T-helper 1 cell treated with Interleukin-12 subunit alpha and Interleukin-12 subunit beta and Interleukin-4 antibody, amounts not matched to agents 30 μg/mL and 1 μg/mL, for 36 hours (primary cell): Measurements from ENCODE around the gene DMD.

Experiments used
- H3K27ac Mint-ChIP-seq: one replicate; pipeline ENCODE4 v1.8.0; 2021; ENCODE audit warnings: mild to moderate bottlenecking, mixed read lengths
- H3K27me3 Mint-ChIP-seq: one replicate; pipeline ENCODE4 v1.8.0; 2021; ENCODE audit warnings: low read depth, mixed read lengths
- H3K36me3 Mint-ChIP-seq: one replicate; pipeline ENCODE4 v1.8.0; 2021; ENCODE audit warnings: low read depth, mixed read lengths
- H3K4me1 Mint-ChIP-seq: one replicate; pipeline ENCODE4 v1.8.0; 2021; ENCODE audit warnings: low read depth, mixed read lengths
- H3K4me3 Mint-ChIP-seq: one replicate; pipeline ENCODE4 v1.8.0; 2021; ENCODE audit warnings: mild to moderate bottlenecking, moderate library complexity, mixed read lengths
- H3K9me3 Mint-ChIP-seq: one replicate; pipeline ENCODE4 v1.8.0; 2021; ENCODE audit warnings: mixed read lengths

Gene DMD

GRCh38 chrX:31547816-31548215 lies 1663.5 kb downstream of the DMD start:
- no peaks in the 10 kb centered on the region for H3K4me1 Mint-ChIP-seq
- H3K4me3 Mint-ChIP-seq: no peak overlapping the region
- no peak overlapping the region for H3K27ac Mint-ChIP-seq
- H3K9me3 Mint-ChIP-seq: no peaks in the 10 kb centered on the region
- H3K36me3 Mint-ChIP-seq: no peaks in the 10 kb centered on the region
- no peaks in the 10 kb centered on the region for H3K27me3 Mint-ChIP-seq

GRCh38 chrX:31547416-31547815 lies 1663.9 kb downstream of the DMD start:
- Mint-ChIP-seq H3K27ac (no peak overlapping the region), H3K9me3 (no peaks in the 10 kb centered on the region), H3K4me1 (no peaks in the 10 kb centered on the region), H3K27me3 (no peaks in the 10 kb centered on the region), H3K36me3 (no peaks in the 10 kb centered on the region), H3K4me3 (no peak overlapping the region)

GRCh38 chrX:31546126-31546525 lies 1665.2 kb downstream of the DMD start:
- Mint-ChIP-seq H3K4me1 (no peaks in the 10 kb centered on the region), H3K4me3 (no peak overlapping the region), H3K36me3 (no peaks in the 10 kb centered on the region), H3K9me3 (no peaks in the 10 kb centered on the region), H3K27me3 (no peaks in the 10 kb centered on the region), H3K27ac (no peak overlapping the region)

GRCh38 chrX:31545726-31546125 lies 1665.6 kb downstream of the DMD start:
- H3K4me3 Mint-ChIP-seq: no peak overlapping the region
- no peak overlapping the region for H3K27ac Mint-ChIP-seq
- H3K36me3 Mint-ChIP-seq: no peaks in the 10 kb centered on the region
- H3K9me3 Mint-ChIP-seq: no peaks in the 10 kb centered on the region
- H3K4me1 Mint-ChIP-seq: no peaks in the 10 kb centered on the region
- no peaks in the 10 kb centered on the region for H3K27me3 Mint-ChIP-seq

GRCh38 chrX:31545191-31545590 lies 1666.2 kb downstream of the DMD start:
- H3K4me3 Mint-ChIP-seq: no peak overlapping the region
- H3K4me1 Mint-ChIP-seq: no peaks in the 10 kb centered on the region
- H3K27ac Mint-ChIP-seq: no peak overlapping the region
- no peaks in the 10 kb centered on the region for H3K36me3 Mint-ChIP-seq
- no peaks in the 10 kb centered on the region for H3K9me3 Mint-ChIP-seq
- H3K27me3 Mint-ChIP-seq: no peaks in the 10 kb centered on the region

- Mint-ChIP-seq H3K36me3 (no peaks in the 10 kb centered on the region), H3K4me1 (no peaks in the 10 kb centered on the region), H3K27ac (no peak overlapping the region), H3K27me3 (no peaks in the 10 kb centered on the region), H3K9me3 (no peaks in the 10 kb centered on the region), H3K4me3 (no peak overlapping the region)
Measured at GRCh38 chrX:31543634-31544033, 1667.7 kb downstream of the DMD start.

- H3K36me3 Mint-ChIP-seq: no peaks in the 10 kb centered on the region
- H3K4me1 Mint-ChIP-seq: no peaks in the 10 kb centered on the region
- H3K4me3 Mint-ChIP-seq: no peak overlapping the region
- H3K27ac Mint-ChIP-seq: no peak overlapping the region
- H3K27me3 Mint-ChIP-seq: no peaks in the 10 kb centered on the region
- H3K9me3 Mint-ChIP-seq: no peaks in the 10 kb centered on the region
Measured at GRCh38 chrX:31542566-31542965, 1668.8 kb downstream of the DMD start.

GRCh38 chrX:31540313-31540712 lies 1671.0 kb downstream of the DMD start:
- Mint-ChIP-seq H3K4me1 (no peaks in the 10 kb centered on the region), H3K27ac (no peak overlapping the region), H3K27me3 (no peaks in the 10 kb centered on the region), H3K9me3 (no peaks in the 10 kb centered on the region), H3K4me3 (no peak overlapping the region), H3K36me3 (no peaks in the 10 kb centered on the region)

GRCh38 chrX:31527455-31528126 lies 1683.8 kb downstream of the DMD start:
- Mint-ChIP-seq H3K9me3 (no peaks in the 10 kb centered on the region), H3K4me1 (no peaks in the 10 kb centered on the region), H3K27ac (no peak overlapping the region), H3K27me3 (no peaks in the 10 kb centered on the region), H3K4me3 (no peak overlapping the region), H3K36me3 (no peaks in the 10 kb centered on the region)

- Mint-ChIP-seq H3K4me3 (no peak overlapping the region), H3K27ac (no peak overlapping the region), H3K4me1 (no peaks in the 10 kb centered on the region), H3K9me3 (no peaks in the 10 kb centered on the region), H3K36me3 (no peaks in the 10 kb centered on the region), H3K27me3 (no peaks in the 10 kb centered on the region)
Measured at GRCh38 chrX:31523884-31524536, 1687.3 kb downstream of the DMD start.

GRCh38 chrX:31522760-31523159 lies 1688.6 kb downstream of the DMD start:
- no peaks in the 10 kb centered on the region for H3K36me3 Mint-ChIP-seq
- no peak overlapping the region for H3K4me3 Mint-ChIP-seq
- no peaks in the 10 kb centered on the region for H3K4me1 Mint-ChIP-seq

GRCh38 chrX:31521941-31522340 lies 1689.4 kb downstream of the DMD start:
- no peaks in the 10 kb centered on the region for H3K9me3 Mint-ChIP-seq
- no peak overlapping the region for H3K4me3 Mint-ChIP-seq

More at GRCh38 chrX:31522760-31523159, 1688.6 kb downstream of the DMD start:
- Mint-ChIP-seq H3K27me3 (no peaks in the 10 kb centered on the region), H3K9me3 (no peaks in the 10 kb centered on the region), H3K27ac (no peak overlapping the region)

GRCh38 chrX:31516527-31516926 lies 1694.8 kb downstream of the DMD start:
- H3K36me3 Mint-ChIP-seq: no peaks in the 10 kb centered on the region
- no peak overlapping the region for H3K4me3 Mint-ChIP-seq
- H3K27ac Mint-ChIP-seq: no peak overlapping the region
- H3K9me3 Mint-ChIP-seq: no peaks in the 10 kb centered on the region
- H3K27me3 Mint-ChIP-seq: no peaks in the 10 kb centered on the region
- H3K4me1 Mint-ChIP-seq: no peaks in the 10 kb centered on the region

More at GRCh38 chrX:31521941-31522340, 1689.4 kb downstream of the DMD start:
- Mint-ChIP-seq H3K27ac (no peak overlapping the region), H3K36me3 (no peaks in the 10 kb centered on the region), H3K27me3 (no peaks in the 10 kb centered on the region), H3K4me1 (no peaks in the 10 kb centered on the region)

GRCh38 chrX:31508338-31508737 lies 1703.0 kb downstream of the DMD start:
- Mint-ChIP-seq H3K36me3 (no peaks in the 10 kb centered on the region), H3K9me3 (no peaks in the 10 kb centered on the region), H3K27ac (no peak overlapping the region), H3K27me3 (no peaks in the 10 kb centered on the region), H3K4me1 (no peaks in the 10 kb centered on the region), H3K4me3 (no peak overlapping the region)

- Mint-ChIP-seq H3K27ac (no peak overlapping the region), H3K36me3 (no peaks in the 10 kb centered on the region), H3K9me3 (no peaks in the 10 kb centered on the region), H3K27me3 (no peaks in the 10 kb centered on the region), H3K4me3 (no peak overlapping the region), H3K4me1 (no peaks in the 10 kb centered on the region)
Measured at GRCh38 chrX:31506928-31507327, 1704.4 kb downstream of the DMD start.
